PC-9 (cell line): Measurements from ENCODE around the gene NACC2. TPM values are rescaled to one million over a fixed set of nuclear protein-coding genes. Genes with fewer than 3 reads are reported as not detected.

ENCODE experiments used
- BruUV-seq: library from RNA; stranded (reverse); fragments of 400-500 nt; replicated peaks from 2 replicates; lab custom pipeline; 2021; lab: Mats Ljungman, UMichigan
- CTCF ChIA-PET: fragments of 300-600 bp; sonication (Branson Sonifier 250); formaldehyde crosslinking; loops from one replicate; lab custom pipeline; 2022; ENCODE audit warnings: antibody characterized with exemption; lab: Charles Lee
- POLR2A ChIA-PET: fragments of 300-600 bp; sonication (Branson Sonifier 250); formaldehyde crosslinking; loops from one replicate; lab custom pipeline; 2022; ENCODE audit warnings: antibody characterized with exemption; ENCODE audit not compliant: unreplicated experiment; lab: Charles Lee
- DNase-seq, 2 experiments: peaks; one replicate each; pipeline versions ENCODE4 v3.0.0 to v3.0.0-alpha.2; 2015 to 2022; ENCODE audit warnings: mixed read lengths in 1 of 2
- H2AFZ ChIP-seq: fragments of 200-600 bp; sonication (generic); 2 replicates; pipeline ENCODE4 v1.8.1; 2017; ENCODE audit warnings: antibody characterized with exemption
- H3F3A ChIP-seq: fragments of 200-600 bp; sonication (generic); 2 replicates; pipeline ENCODE4 v1.8.1; 2017; ENCODE audit warnings: antibody characterized with exemption, mild to moderate bottlenecking, low read depth; ENCODE audit not compliant: insufficient read depth
- H3K27ac ChIP-seq: fragments of 200-600 bp; sonication (generic); 2 replicates; pipeline ENCODE4 v1.6.1; 2016; ENCODE audit warnings: mixed run types
- H3K27me3 ChIP-seq: fragments of 200-600 bp; sonication (generic); 2 replicates; pipeline ENCODE4 v1.6.1; 2016; ENCODE audit warnings: low read depth, mixed run types; ENCODE audit not compliant: insufficient read depth
- H3K36me3 ChIP-seq: fragments of 200-600 bp; sonication (generic); 2 replicates; pipeline ENCODE4 v1.6.1; 2016; ENCODE audit warnings: low read depth, mixed run types
- H3K4me1 ChIP-seq: fragments of 200-600 bp; sonication (generic); replicated peaks from 2 replicates; pipeline ENCODE4 v1.6.1; 2016; ENCODE audit warnings: mixed run types; ENCODE audit not compliant: insufficient read depth
- H3K4me2 ChIP-seq: fragments of 200-600 bp; sonication (generic); 2 replicates; pipeline ENCODE4 v1.6.1; 2017; ENCODE audit warnings: mixed run types
- H3K4me3 ChIP-seq: fragments of 200-600 bp; sonication (generic); 2 replicates; pipeline ENCODE4 v1.6.1; 2016; ENCODE audit warnings: mixed run types
- H3K79me2 ChIP-seq: fragments of 200-600 bp; sonication (generic); 2 replicates; pipeline ENCODE4 v1.6.1; 2017; ENCODE audit warnings: low read depth, mixed run types
- H3K9me2 ChIP-seq: fragments of 200-600 bp; sonication (generic); 2 replicates; pipeline ENCODE4 v1.8.1; 2017; ENCODE audit warnings: mild to moderate bottlenecking; ENCODE audit not compliant: insufficient read depth
- H3K9me3 ChIP-seq: fragments of 200-600 bp; sonication (generic); 2 replicates; pipeline ENCODE4 v1.8.1; 2016; ENCODE audit warnings: low read depth; ENCODE audit not compliant: insufficient read depth
- H4K20me1 ChIP-seq: fragments of 200-600 bp; sonication (generic); 2 replicates; pipeline ENCODE4 v1.8.1; 2017; ENCODE audit not compliant: insufficient read depth
- EZH2 ChIP-seq: fragments of 200-600 bp; sonication (generic); IDR thresholded peaks from 2 replicates; pipeline ENCODE4 v1.8.0; 2017; ENCODE audit warnings: antibody characterized with exemption, low read depth
- intact Hi-C: fragments of 100-400 bp; cut with micrococcal nuclease; formaldehyde crosslinking; loops from one replicate; pipeline ENCODE4 v1.10.0; 2022; ENCODE audit not compliant: unreplicated experiment
- total RNA-seq: library from RNA; stranded (reverse); gene quantifications from 2 replicates; pipeline ENCODE4 v1.2.3, GENCODE V29; 2021
- TF ChIP-seq, protein P1 (sequence below): fragments of 200-600 bp; sonication (generic); conservative IDR thresholded peaks from 2 replicates; pipeline ENCODE4 v1.6.1; 2017; ENCODE audit warnings: mixed run types, antibody characterized with exemption, mild to moderate bottlenecking, moderate library complexity

NACC2 gene
- total RNA-seq, 1 experiment from 2014 or later: 22.4 TPM

GRCh38 chr9:136085815-136086212 lies 9.3 kb downstream of the NACC2 start:
- POLR2A ChIA-PET: no interaction called here
- BruUV-seq: no TSS peak
- Histone ChIP-seq H3K9me3 (no peaks in the 10 kb centered on the region), H3K36me3 (no peaks in the 10 kb centered on the region), H3K4me3 (no peak overlapping the region), H3K9me2 (no peaks in the 10 kb centered on the region), H3F3A (peaks cover 5% of the 10 kb centered on the region; the same call in 1 of the 2 replicates), H4K20me1 (peaks cover 48% of the 10 kb centered on the region), H3K27me3 (no peaks in the 10 kb centered on the region), H3K27ac (no peak overlapping the region), H3K4me1 (no peaks in the 10 kb centered on the region), H3K4me2 (no peak overlapping the region), H2AFZ (no peak overlapping the region), H3K79me2 (0 out of 2 replicates have a peak, but pooled peaks cover 18% of the 10 kb centered on the region)
- intact Hi-C loops: loop anchor here (5.0 kb wide), 1 partner anchor 36 kb away; no protein-coding TSS in a partner anchor
- CTCF ChIA-PET: no interaction called here
- DNase-seq: no peak
- TF ChIP-seq, protein P1, sequence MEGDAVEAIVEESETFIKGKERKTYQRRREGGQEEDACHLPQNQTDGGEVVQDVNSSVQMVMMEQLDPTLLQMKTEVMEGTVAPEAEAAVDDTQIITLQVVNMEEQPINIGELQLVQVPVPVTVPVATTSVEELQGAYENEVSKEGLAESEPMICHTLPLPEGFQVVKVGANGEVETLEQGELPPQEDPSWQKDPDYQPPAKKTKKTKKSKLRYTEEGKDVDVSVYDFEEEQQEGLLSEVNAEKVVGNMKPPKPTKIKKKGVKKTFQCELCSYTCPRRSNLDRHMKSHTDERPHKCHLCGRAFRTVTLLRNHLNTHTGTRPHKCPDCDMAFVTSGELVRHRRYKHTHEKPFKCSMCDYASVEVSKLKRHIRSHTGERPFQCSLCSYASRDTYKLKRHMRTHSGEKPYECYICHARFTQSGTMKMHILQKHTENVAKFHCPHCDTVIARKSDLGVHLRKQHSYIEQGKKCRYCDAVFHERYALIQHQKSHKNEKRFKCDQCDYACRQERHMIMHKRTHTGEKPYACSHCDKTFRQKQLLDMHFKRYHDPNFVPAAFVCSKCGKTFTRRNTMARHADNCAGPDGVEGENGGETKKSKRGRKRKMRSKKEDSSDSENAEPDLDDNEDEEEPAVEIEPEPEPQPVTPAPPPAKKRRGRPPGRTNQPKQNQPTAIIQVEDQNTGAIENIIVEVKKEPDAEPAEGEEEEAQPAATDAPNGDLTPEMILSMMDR: no peak
- no peak for TF ChIP-seq EZH2

DNA sequence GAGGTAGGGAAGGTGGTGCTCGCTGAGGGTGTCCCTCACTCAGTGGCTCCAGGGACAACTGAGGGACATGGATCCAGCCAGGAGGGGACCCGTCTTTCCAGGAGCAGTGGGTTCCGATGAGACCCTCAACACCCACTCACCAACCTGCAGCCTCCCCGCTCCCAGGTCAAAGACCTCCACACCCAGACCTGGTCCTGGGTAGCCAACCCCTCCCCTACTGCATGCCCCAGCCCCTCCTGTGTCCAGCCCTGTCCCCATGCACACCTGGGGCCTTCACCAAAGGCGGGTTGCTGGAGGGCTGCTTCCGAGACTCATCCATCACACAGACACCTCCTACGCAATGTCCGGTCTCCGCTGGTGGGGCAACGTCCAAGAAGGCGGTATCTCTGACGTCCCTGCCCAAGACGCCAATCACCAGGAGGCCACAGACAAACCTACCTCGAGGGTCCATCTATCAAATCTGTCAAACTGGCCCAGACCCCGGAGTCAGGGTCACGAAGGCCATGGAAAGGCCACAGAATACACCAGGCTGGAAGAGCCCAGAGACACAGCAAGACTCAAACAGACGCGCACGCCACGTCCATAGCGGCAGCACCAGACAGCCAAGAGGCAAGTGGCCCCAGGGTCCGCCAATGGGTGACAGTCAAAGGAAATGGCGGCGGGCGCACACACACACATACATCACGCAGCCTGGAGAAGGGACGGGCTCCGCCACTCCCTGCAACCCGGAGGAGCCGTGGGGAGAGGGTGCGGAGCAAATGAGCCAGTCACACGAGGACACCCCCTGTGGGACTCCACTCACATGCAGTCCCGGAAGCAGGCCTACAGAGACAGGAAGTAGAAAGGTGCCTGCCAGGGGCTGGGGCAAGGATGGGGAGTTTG lies 10.8 kb downstream of the NACC2 start:
- POLR2A ChIA-PET: no interaction called here
- Histone ChIP-seq H3K4me2 (no peak overlapping the region), H3F3A (peaks cover under 1% of the 10 kb centered on the region; the same call in 1 of the 2 replicates), H3K27me3 (no peaks in the 10 kb centered on the region), H2AFZ (no peak overlapping the region), H3K79me2 (0 out of 2 replicates have a peak, but pooled peaks cover 10% of the 10 kb centered on the region), H3K9me2 (no peaks in the 10 kb centered on the region), H3K36me3 (no peaks in the 10 kb centered on the region), H3K4me3 (no peak overlapping the region), H3K27ac (no peak overlapping the region), H3K4me1 (peaks cover 10% of the 10 kb centered on the region; the same call in 1 of the 2 replicates), H3K9me3 (no peaks in the 10 kb centered on the region), H4K20me1 (peaks cover 49% of the 10 kb centered on the region)
- DNase-seq: no peak
- no TSS peak for BruUV-seq
- CTCF ChIA-PET: no interaction called here
- TF ChIP-seq, protein P1: no peak
- TF ChIP-seq EZH2: no peak
- intact Hi-C loops: no loop called here

DNA sequence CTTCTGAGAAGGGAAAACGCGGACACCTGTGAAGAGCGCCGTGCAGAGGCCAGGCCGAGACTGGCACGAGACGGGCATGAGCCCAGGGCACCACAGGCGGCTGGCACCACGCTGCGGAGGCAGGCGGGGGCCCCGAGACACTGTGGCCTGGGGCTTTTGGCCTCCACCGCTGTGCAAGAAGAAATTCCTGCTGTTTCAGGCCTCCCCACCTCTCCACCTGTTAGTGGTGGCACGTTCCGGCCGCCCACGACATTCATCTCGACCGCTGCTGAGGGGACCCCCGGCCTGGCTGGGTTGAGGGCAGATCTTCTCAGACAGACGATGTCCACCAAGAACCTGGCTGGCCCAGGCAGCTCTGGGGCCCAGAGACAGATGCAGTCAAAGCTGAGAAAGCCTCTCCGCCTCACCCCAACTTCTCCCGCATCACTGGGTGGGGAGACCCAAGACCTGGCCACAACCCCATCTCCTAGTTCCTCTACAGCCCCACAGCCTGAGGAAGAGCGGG lies 11.5 kb downstream of the NACC2 start:
- Histone ChIP-seq H2AFZ (no peak overlapping the region), H3K4me1 (peaks cover 13% of the 10 kb centered on the region; the same call in 1 of the 2 replicates), H3K4me3 (no peak overlapping the region), H3K36me3 (no peaks in the 10 kb centered on the region), H3K4me2 (no peak overlapping the region), H3K27me3 (no peaks in the 10 kb centered on the region), H3F3A (peaks cover 5% of the 10 kb centered on the region; the same call in 1 of the 2 replicates), H3K79me2 (0 out of 2 replicates have a peak, but pooled peaks cover 4% of the 10 kb centered on the region), H3K9me2 (no peaks in the 10 kb centered on the region), H4K20me1 (peaks cover 51% of the 10 kb centered on the region), H3K27ac (no peak overlapping the region), H3K9me3 (no peaks in the 10 kb centered on the region)
- intact Hi-C loops: no loop called here
- TF ChIP-seq, protein P1: no peak
- no peak for TF ChIP-seq EZH2
- DNase-seq: no peak
- POLR2A ChIA-PET: no interaction called here
- BruUV-seq: no TSS peak
- CTCF ChIA-PET: interaction anchor here (0.5 kb wide), 1 partner anchor 32 kb away, joined by 5 read pairs; no protein-coding TSS in a partner anchor
